Right cardiac atrium (tissue), 5 donors: ENCODE results near the gene CCNB1. TPM values are rescaled to one million over a fixed set of nuclear protein-coding genes. Genes with fewer than 3 reads are reported as not detected.
"Not testable (repeated sequence)": the region's sequence is repeated elsewhere in the genome, so short reads cannot be mapped to it uniquely, and the experiment has no call there.

Experiments
- ATAC-seq, 2 donors: fragments of 200-7000 bp; cut with Tn5 transposase; one replicate each; pipeline versions ENCODE4 v1.8.0 to v1.9.1; 2020; ENCODE audit warnings: moderate library complexity in 2 of 2, mild to moderate bottlenecking in 1 of 2
- DNase-seq, 3 donors: peaks; one replicate each; pipeline ENCODE4 v3.0.0-alpha.2; 2020
- H3K27ac ChIP-seq: one replicate; pipeline ENCODE4 v1.5.1; 2013; ENCODE audit warnings: mild to moderate bottlenecking, low read length, control low read depth, moderate library complexity
- H3K27me3 ChIP-seq: one replicate; pipeline ENCODE4 v1.6.1; 2013; ENCODE audit not compliant: control insufficient read depth, insufficient read depth
- H3K4me1 ChIP-seq: one replicate; pipeline ENCODE4 v1.6.1; 2013; ENCODE audit warnings: low read length; ENCODE audit not compliant: control insufficient read depth, insufficient read depth
- H3K4me3 ChIP-seq: one replicate; pipeline ENCODE4 v1.5.1; 2013; ENCODE audit warnings: low read length, control low read depth
- H3K9me3 ChIP-seq: one replicate; pipeline ENCODE4 v1.6.1; 2013; ENCODE audit warnings: low read length; ENCODE audit not compliant: control insufficient read depth
- WGBS: extraction: QIAGEN DNeasy Blood & Tissue Kit; methylation state at CpG from one replicate; pipeline ENCODE4 v1.1.7; 2013; 5-methylcytosine and 5-hydroxymethylcytosine counted together
- intact Hi-C, 4 donors: fragments of 100-400 bp; cut with DNase I; formaldehyde crosslinking; loops; one replicate each; pipeline versions ENCODE4 v1.11.0 to v1.14.0; 2022 to 2023
- long read RNA-seq, 4 donors: library from polyadenylated mRNA; unstranded; transcript quantifications; one replicate each; pipeline ENCODE4 v2.0.0, GENCODE V29; 2020 to 2021
- polyA plus RNA-seq: library from polyadenylated mRNA; stranded (reverse); fragments of 200-250 nt; gene quantifications from one replicate; pipeline ENCODE4 v1.2.3, GENCODE V29; 2013
- total RNA-seq, 4 donors: library from RNA; stranded (reverse); fragmentation: NEBNext Ultra II Directional; extraction: Animal tissue kit (Norgen Biotek cat#: 25700); gene quantifications; one replicate each; pipeline ENCODE4 v1.2.1, GENCODE V29; 2021
- donor health status: healthy with polysubstance abuse.
- donor health status: DM: no; HTN: yes; CAD: no.
- donor health status: DM: no; HTN: no; CAD: no.
- donor health status: DM: no; HTN: yes; CAD: no; lungs with severe emphysema.
- donor health status: DM: yes; HTN: yes; CAD: no.

CCNB1 gene
- total RNA-seq = 1 to 10 TPM; 1.4 to 6.4 (median 3.8) TPM
- 2.8 TPM for polyA plus RNA-seq
- long read RNA-seq, donor 1, transcript CCNB1-201 (9 exons, 2,169 nt) = major isoform, 5 of 5 reads
- long read RNA-seq, donor 1, partial matches to known transcripts = 0 of 5 reads
- long read RNA-seq, donor 1, other reads (novel, unspliced or antisense) = 0 of 5 reads
- long read RNA-seq, donor 2, partial matches to known transcripts = 0 of 4 reads
- long read RNA-seq, donor 2, other reads (novel, unspliced or antisense) = 0 of 4 reads
- long read RNA-seq, donor 3, transcript CCNB1-201 (9 exons, 2,169 nt) = major isoform, 6 of 6 reads
- long read RNA-seq, donor 3, partial matches to known transcripts = 0 of 6 reads
- long read RNA-seq, donor 3, other reads (novel, unspliced or antisense) = 0 of 6 reads
- long read RNA-seq, donor 4, partial matches to known transcripts = 0 of 5 reads
- long read RNA-seq, donor 4, other reads (novel, unspliced or antisense) = 1 of 5 reads

GRCh38 chr5:69166686-69167492 lies at the start of gene CCNB1:
TSS of gene CCNB1 (plus strand) at chr5:69167150. CDS start at chr5:69167263, 113 bp downstream.
- WGBS = 2% methylated on average over 50 of the region's 50 CpGs
- peak; percentile 100 for ATAC-seq
- Histone ChIP-seq H3K4me1 (no peaks in the 10 kb centered on the region), H3K4me3 (peak within 1 kb of the TSS; percentile 69), H3K9me3 (no peaks in the 10 kb centered on the region), H3K27me3 (no peaks in the 10 kb centered on the region), H3K27ac (peak within 1 kb of the TSS; percentile 47)
- intact Hi-C loops = loop anchor here in 1 of 4 donors (10.0 kb wide), 1 partner anchor 58 kb away; no protein-coding TSS in a partner anchor
- DNase-seq = peak; percentile 98 to 99 (median 99)

- ATAC-seq (no peak), DNase-seq (no peak)
- intact Hi-C loops = no loop called here
- H3K27ac ChIP-seq = no peak overlapping the region
- H3K9me3 ChIP-seq = no peaks in the 10 kb centered on the region
- no peaks in the 10 kb centered on the region for H3K4me1 ChIP-seq
- H3K4me3 ChIP-seq = no peak overlapping the region
- H3K27me3 ChIP-seq = no peaks in the 10 kb centered on the region
These were observed 37.5 kb upstream of the CCNB1 start for GRCh38 chr5:69129413-69129812.

GRCh38 chr5:69130241-69130640 lies 36.7 kb upstream of the CCNB1 start:
- no peaks in the 10 kb centered on the region for H3K4me1 ChIP-seq
- no peak overlapping the region for H3K4me3 ChIP-seq
- ATAC-seq (no peak), DNase-seq (no peak)
- H3K9me3 ChIP-seq = no peaks in the 10 kb centered on the region
- WGBS = 71% methylated on average over 2 of the region's 2 CpGs
- intact Hi-C loops = no loop called here
- no peaks in the 10 kb centered on the region for H3K27me3 ChIP-seq
- no peak overlapping the region for H3K27ac ChIP-seq

GRCh38 chr5:69131304-69131703 lies 35.6 kb upstream of the CCNB1 start:
- no peak for ATAC-seq

GRCh38 chr5:69134126-69134525 lies 32.8 kb upstream of the CCNB1 start:
- Histone ChIP-seq H3K9me3 (no peaks in the 10 kb centered on the region), H3K4me1 (no peaks in the 10 kb centered on the region), H3K4me3 (no peak overlapping the region), H3K27me3 (no peaks in the 10 kb centered on the region), H3K27ac (no peak overlapping the region)
- DNase-seq (no peak), ATAC-seq (no peak)
- 68% methylated on average over 7 of the region's 7 CpGs for WGBS
- intact Hi-C loops = no loop called here

More at GRCh38 chr5:69131304-69131703, 35.6 kb upstream of the CCNB1 start:
- DNase-seq = no peak
- H3K27ac ChIP-seq = no peak overlapping the region
- no peaks in the 10 kb centered on the region for H3K27me3 ChIP-seq
- H3K4me3 ChIP-seq = no peak overlapping the region
- intact Hi-C loops = no loop called here
- no peaks in the 10 kb centered on the region for H3K4me1 ChIP-seq
- no peaks in the 10 kb centered on the region for H3K9me3 ChIP-seq

GRCh38 chr5:69136293-69136692 lies 30.7 kb upstream of the CCNB1 start:
- no peaks in the 10 kb centered on the region for H3K9me3 ChIP-seq
- no peak overlapping the region for H3K27ac ChIP-seq
- H3K4me1 ChIP-seq = no peaks in the 10 kb centered on the region
- ATAC-seq = no peak
- no peak for DNase-seq
- intact Hi-C loops = no loop called here
- no peaks in the 10 kb centered on the region for H3K27me3 ChIP-seq
- no peak overlapping the region for H3K4me3 ChIP-seq
- 95% methylated on average over 3 of the region's 3 CpGs for WGBS

GRCh38 chr5:69137208-69137607 lies 29.7 kb upstream of the CCNB1 start:
- intact Hi-C loops, DNase-seq, H3K4me1 ChIP-seq, H3K9me3 ChIP-seq, H3K4me3 ChIP-seq, ATAC-seq, H3K27me3 ChIP-seq, H3K27ac ChIP-seq: not testable (repeated sequence)
- WGBS = 89% methylated on average over 1 of the region's 1 CpG

GRCh38 chr5:69137807-69138206 lies 29.1 kb upstream of the CCNB1 start:
- intact Hi-C loops = no loop called here
- Histone ChIP-seq H3K4me3 (no peak overlapping the region), H3K9me3 (no peaks in the 10 kb centered on the region), H3K27ac (no peak overlapping the region), H3K27me3 (no peaks in the 10 kb centered on the region), H3K4me1 (no peaks in the 10 kb centered on the region)
- 98% methylated on average over 5 of the region's 5 CpGs for WGBS
- ATAC-seq (no peak), DNase-seq (no peak)

GRCh38 chr5:69138766-69139165 lies 28.2 kb upstream of the CCNB1 start:
- no peak overlapping the region for H3K4me3 ChIP-seq
- no peak for DNase-seq
- H3K27me3 ChIP-seq = no peaks in the 10 kb centered on the region
- intact Hi-C loops = no loop called here
- no peak overlapping the region for H3K27ac ChIP-seq
- no peaks in the 10 kb centered on the region for H3K4me1 ChIP-seq
- ATAC-seq = no peak
- WGBS = 96% methylated on average over 1 of the region's 1 CpG
- H3K9me3 ChIP-seq = no peaks in the 10 kb centered on the region

- DNase-seq, ATAC-seq, H3K27ac ChIP-seq, H3K9me3 ChIP-seq, H3K27me3 ChIP-seq, intact Hi-C loops, H3K4me1 ChIP-seq, H3K4me3 ChIP-seq: not testable (repeated sequence)
- WGBS = 94% methylated on average over 4 of the region's 4 CpGs
These were observed 26.7 kb upstream of the CCNB1 start for GRCh38 chr5:69140239-69140638.

GRCh38 chr5:69140827-69141226 lies 26.1 kb upstream of the CCNB1 start:
- no peak for ATAC-seq
- H3K9me3 ChIP-seq = no peaks in the 10 kb centered on the region
- H3K4me3 ChIP-seq = no peak overlapping the region
- 87% methylated on average over 1 of the region's 1 CpG for WGBS
- H3K4me1 ChIP-seq = no peaks in the 10 kb centered on the region
- no peaks in the 10 kb centered on the region for H3K27me3 ChIP-seq
- no peak overlapping the region for H3K27ac ChIP-seq
- DNase-seq = no peak
- intact Hi-C loops = no loop called here
